Stimulated activated CD4-positive, alpha-beta T cell treated with anti-CD3 and anti-CD28 coated beads, Interleukin-1b, Interleukin-23, amount 100 ng/mL, for 48 hours (primary cell): ENCODE results near the gene OR3A3.
"Not testable (repeated sequence)": the region's sequence is repeated elsewhere in the genome, so short reads cannot be mapped to it uniquely, and the experiment has no call there.

Source experiments
- DNase-seq: peaks from one replicate; pipeline ENCODE4 v3.0.0-alpha.2; 2020

OR3A3 gene

DNA sequence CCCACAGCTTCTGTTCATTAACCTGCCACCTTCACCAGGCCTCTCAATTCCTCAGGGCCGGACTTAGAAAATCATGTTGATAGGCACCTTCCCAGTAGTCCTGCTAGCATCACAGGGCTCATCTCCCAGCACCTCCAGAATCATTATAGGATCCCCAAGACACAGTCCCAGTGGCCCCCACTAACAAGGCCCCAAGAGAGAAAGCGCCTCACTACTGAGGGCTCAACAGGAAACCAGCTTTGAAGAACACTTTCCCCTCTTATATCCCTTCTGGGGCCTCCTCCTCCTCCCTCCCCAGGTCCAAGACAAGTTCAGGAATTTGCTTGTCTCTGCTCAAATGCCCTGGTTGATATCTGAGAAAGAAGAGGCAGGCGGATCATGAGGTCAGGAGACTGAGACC, at the start of gene OR3A3:
TSS of gene OR3A3 (plus strand) at position 301 of the 400 bp plus-strand sequence.
- no peak for DNase-seq

DNA sequence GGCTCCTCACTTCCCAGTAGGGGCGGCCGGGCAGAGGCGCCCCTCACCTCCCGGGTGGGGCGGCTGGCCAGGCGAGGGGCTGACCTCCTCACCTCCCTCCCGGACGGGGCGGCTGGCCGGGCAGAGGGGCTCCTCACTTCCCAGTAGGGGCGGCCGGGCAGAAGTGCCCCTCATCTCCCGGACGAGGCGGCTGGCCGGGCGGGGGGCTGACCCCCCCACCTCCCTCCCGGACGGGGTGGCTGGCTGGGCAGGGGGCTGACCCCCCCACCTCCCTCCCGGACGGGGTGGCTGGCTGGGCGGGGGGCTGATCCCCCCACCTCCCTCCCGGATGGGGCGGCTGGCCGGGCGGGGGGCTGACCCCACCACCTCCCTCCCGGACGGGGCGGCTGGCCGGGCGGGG, 40.0 kb upstream of the OR3A3 start:
- DNase-seq, result not testable (repeated sequence)

DNA sequence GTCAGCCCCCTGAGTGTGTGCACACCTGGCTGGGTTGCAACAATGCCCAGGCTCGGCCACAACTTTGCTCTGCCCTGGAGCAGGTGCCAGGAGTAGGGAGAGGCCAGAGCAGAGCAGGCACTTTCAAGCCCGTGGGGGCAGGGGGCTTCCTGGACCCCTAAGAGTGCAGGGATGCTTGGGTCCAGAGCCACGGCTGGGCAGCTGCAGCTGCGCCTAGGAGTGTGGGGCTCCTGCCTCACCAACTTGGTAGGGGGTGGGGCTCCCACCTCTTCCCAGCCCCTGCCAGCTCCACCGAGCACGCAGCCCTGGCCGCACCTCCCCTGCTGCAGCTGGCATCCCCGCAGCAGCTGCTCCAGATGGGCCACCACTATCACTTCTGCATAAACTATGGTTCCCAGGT, 32.8 kb upstream of the OR3A3 start:
- DNase-seq, result no peak

DNA sequence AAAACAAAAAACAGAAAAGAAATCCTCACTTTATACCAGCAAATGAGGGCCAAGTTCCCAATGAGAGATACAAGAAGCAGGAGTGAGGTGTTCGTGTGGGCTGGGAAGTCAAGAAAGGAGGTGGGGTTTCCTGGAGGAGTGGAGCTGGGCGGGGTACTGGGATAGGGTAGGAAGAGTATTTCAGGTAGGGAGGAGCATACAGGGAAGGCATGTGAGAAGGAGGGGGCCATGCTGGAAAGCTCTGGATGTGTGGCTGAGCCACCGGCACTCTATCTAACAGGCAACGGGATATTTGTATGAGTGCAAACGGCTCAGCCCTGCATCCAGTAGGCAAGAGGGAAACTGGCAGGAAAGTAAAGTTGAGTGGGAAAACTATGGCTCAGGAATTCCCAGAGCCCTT, 29.2 kb upstream of the OR3A3 start:
- DNase-seq, result no peak

DNA sequence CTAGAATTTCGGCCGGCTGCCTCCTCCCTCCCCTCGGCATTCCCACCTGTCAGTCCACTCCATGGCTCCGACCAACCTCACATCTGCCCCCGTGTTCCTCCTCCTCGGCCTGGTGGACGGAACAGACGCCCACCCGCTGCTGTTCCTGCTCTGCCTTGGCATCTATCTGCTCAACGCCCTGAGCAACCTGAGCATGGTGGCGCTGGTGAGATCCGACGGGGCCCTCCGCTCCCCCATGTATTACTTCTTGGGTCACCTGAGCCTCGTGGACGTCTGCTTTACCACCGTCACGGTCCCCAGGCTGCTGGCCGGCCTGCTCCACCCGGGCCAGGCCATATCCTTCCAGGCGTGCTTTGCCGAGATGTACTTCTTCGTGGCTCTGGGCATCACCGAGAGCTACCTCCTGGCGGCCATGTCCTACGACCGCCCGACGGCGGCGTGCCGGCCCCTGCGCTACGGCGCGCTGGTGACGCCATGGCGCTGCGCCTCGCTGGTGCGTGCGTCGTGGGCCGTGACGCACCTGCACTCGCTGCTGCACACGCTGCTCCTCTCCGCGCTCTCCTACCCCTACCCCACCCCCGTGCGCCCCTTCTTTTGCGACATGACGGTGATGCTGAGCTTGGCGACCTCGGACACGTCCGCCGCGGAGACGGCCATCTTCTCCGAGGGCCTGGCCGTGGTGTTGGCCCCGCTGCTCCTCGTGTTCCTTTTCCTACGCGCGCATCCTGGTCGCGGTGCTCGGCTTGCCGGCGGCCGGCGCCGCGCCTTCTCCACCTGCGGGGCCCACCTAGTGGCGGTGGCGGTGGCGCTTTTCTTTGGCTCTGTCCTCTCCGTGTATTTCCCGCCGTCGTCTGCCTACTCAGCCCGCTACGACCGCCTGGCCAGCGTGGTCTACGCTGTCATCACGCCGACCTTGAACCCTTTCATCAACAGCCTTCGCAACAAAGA, 25.0 kb upstream of the OR3A3 start, which contains the start of gene OR3A2:
TSS of gene OR3A2 (minus strand) at position 440 of the 948 bp plus-strand sequence.
- DNase-seq, result peak; percentile 32

DNA sequence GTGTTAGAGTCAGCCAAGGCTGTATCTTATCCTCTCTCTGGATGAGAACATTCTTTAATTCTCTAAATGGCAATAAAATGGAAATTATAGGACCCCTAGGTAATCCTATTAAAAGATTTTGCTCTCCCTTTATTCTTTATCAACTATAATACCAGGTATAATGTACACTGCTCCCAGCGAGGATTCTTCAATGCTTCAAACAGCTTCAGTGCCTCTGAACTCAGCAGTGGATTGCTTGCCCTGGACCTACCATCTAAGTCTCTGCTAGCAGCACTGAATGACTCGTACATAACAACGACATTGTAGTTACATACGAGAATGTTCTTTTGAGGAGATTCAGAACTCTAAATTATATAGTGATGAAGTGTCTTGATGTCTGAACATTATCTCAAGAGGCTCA, 21.4 kb upstream of the OR3A3 start:
- DNase-seq, result no peak

DNA sequence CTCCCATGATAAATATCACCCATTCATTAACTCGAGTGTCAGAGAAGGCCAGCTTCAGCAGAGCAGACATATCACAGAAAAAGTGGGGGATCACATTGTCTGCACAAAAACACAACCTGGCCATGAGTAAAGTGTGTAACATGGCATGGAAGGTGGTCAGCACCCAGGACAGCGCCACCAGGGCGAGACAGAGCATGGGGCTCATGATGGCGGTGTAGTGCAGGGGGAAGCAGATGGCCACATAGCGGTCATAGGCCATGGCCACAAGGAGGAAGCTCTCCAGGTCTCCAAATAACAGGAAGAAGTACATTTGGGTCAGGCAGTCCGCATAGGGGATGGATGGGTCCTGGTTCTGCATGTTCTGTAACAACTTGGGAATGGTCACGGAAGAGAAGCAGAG, 13.4 kb upstream of the OR3A3 start:
- not testable (repeated sequence) for DNase-seq

DNA sequence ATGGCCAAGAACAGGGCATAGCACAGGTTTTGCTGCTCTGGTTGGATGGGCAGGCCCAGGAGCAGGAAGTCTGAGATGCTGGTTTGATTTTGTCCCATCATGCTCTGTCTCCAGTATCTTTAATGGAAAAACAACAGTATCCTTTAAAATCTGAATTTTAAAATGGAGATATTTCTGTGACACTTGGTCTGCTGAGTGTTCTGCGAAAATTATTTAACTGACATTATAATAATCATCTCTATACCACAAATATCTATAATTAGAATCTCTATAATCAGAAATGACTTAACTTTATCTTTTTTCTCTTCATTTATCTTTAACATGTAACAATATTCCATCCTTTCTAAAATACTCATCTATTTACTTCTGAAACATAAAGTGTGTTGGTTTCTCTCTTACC, 12.9 kb upstream of the OR3A3 start, which contains the start of gene OR1E1:
TSS of gene OR1E1 (minus strand) at position 101 of the 400 bp plus-strand sequence. CDS start at position 101, 0 bp downstream.
- DNase-seq, result no peak

DNA sequence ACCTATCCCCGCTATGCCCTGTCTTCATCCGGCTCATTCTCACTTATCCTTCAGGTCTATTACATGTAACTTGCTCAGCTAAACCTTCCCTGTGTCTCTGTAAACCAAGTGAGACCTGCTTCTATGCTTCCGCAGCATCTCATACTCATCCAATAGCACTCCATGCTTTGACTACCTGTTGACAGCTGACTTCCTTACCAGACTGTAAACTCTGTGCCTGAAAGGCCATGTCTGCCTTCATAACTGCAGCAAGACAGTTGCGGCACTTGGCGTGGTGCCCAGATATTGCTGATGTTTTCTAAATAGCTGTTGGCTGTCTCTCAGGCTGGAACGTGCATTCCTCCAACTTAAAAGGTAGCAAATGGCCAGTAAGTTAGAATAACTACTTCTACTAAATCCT, 11.1 kb upstream of the OR3A3 start:
- DNase-seq, result no peak

DNA sequence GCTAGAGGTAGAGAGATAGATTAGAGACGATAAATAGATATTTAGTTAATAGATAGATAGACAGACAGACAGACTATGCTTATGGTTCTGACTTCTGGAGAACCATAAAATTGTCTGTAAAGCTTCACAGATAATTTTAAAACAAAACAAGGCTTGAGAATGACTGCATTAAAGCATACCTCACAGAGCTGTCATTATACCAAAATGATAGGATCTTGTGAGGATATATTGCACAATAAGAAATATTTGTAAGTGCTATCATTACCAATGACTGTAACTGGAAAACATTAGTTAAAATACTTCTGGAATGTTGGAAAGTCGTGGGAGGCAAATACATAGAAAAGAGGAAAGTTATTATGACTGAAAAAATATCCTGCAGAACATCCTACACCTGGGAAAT, 9.4 kb upstream of the OR3A3 start:
- DNase-seq, result no peak

DNA sequence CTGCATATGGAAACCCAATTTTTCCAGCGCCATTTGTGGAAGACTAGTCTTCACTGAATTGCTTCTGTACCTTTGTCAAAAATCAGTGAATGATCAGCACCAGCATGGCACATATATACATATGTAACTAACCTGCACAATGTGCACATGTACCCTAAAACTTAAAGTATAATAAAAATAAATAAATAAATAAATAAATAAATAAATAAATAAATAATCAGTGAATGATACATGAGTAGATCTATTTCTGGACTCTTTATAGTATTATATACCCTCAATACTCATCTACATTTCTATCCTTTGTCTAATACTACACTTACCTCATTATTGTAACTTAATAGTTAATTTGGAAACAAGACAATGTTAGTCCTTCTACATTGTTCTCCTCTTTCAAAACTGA, 7.3 kb upstream of the OR3A3 start:
- DNase-seq, result not testable (repeated sequence)

DNA sequence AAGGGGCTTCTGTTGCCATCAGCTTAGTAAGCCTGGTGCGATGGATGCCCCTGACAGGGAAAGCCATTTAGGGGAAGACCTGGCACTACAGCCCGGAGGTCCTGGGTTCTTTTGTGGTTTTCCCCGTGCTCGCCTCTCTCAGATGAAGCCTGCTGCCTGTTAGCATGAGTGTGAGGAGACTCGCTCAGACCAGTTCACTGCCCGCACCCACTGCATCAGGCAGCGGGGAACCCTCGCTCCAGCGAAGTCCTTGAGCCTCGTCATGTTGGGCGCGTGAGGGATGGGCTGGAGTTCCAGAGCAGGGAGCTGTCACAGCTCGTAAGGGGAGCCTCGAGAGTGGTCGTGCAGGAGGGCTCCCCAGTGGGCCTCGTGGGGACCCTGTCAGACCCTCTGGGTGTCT, 1.0 kb downstream of the OR3A3 start:
- not testable (repeated sequence) for DNase-seq

DNA sequence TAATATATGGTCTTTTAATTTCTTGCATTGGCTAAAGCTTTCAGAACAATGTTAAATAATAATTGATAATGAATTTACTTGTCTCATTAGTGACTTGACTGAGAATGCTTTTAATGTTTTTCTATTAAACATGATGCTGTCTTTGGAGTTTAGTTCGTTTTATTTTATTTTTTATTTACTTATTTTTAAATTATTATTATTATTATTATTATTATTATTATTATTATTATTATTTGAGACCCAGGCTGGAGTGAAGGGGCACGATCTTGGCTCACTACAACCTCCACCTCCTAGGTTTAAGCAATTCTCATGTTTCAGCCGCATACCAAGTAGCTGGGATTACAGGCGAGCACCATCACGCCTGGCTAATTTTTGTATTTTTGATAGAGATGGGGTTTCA, 4.4 kb downstream of the OR3A3 start:
- DNase-seq, result no peak

DNA sequence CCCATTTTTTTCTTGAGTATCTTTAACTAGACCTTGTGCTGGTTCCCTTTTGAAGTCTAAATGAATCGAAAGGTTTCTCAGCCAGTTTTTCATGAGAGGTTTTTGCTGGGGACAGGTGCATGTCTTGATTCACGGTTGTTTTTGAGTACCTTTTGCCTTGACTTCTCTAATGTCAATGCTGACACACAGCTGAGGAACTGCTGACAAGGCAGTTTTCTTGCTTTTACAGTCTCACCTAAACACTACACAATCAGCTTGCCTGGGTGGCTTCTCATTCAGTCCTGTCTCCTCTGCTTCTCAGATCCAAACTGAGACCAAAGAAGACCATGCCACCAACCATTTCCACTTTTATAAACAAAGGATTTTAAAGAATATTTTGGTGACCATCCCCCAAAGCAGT, 7.1 kb downstream of the OR3A3 start:
- DNase-seq, result no peak

DNA sequence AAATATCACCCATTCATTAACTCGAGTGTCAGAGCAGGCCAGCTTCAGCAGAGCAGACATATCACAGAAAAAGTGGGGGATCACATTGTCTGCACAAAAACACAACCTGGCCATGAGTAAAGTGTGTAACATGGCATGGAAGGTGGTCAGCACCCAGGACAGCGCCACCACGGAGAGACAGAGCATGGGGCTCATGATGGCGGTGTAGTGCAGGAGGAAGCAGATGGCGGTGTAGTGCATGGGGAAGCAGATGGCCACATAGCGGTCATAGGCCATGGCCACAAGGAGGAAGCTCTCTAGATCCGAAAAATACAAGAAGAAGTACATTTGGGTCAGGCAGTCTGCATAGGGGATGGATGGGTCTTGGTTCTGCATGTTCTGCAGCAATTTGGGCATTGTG, 22.0 kb downstream of the OR3A3 start:
- peak; percentile 11 for DNase-seq

DNA sequence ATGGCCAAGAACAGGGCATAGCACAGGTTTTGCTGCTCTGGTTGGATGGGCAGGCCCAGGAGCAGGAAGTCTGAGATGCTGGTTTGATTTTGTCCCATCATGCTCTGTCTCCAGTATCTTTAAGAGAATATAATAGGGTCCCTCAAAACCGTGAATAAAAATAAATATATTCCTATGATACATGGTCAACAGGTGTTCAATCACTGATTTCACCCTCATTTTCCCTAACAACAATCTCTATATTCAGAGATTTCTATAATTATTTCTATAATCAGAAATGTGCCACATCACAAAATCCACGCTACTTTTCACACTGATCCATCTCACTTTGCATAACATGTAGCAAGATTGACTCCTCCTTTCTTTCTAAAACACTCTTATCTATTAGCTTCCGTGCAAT, 22.6 kb downstream of the OR3A3 start, which contains the start of gene OR1E2:
TSS of gene OR1E2 (minus strand) at position 101 of the 400 bp plus-strand sequence. CDS start at position 101, 0 bp downstream.
- no peak for DNase-seq

DNA sequence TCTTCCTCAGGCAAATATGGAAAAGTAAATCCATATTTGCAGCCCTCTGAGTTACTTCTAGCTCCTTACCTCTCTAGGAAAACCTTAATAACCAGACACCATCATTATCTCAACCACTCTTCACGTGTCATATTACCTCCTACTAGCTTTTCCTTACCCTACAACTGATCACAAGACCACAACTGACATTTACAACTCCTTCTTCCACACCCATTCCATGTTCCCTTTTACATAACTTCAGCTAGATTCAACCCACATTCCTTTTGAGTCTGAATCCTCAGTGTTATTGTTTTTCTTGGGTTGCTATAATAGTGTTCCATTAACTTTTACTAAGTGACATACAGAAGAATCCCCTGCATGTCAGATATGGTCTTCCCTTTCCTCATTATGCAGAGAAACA, 27.2 kb downstream of the OR3A3 start:
- no peak for DNase-seq

DNA sequence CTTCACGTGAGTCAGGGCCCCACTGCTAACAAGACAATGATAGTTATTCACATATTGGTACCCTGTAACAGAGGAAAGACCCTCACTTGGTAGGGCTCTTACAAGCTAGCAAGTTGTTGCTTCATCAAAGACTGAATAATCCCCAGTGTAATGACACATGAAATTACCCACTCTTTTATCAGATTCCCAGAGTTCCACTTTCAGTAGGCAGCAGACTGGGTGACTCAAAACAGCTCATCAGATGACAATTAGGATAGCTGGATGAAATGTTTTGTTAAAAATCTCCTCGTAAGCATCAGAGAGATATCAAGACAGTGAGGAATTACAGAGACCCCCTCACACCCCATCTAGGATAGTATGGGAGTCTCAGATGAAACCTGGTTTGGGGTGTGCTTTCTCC, 29.3 kb downstream of the OR3A3 start:
- no peak for DNase-seq

DNA sequence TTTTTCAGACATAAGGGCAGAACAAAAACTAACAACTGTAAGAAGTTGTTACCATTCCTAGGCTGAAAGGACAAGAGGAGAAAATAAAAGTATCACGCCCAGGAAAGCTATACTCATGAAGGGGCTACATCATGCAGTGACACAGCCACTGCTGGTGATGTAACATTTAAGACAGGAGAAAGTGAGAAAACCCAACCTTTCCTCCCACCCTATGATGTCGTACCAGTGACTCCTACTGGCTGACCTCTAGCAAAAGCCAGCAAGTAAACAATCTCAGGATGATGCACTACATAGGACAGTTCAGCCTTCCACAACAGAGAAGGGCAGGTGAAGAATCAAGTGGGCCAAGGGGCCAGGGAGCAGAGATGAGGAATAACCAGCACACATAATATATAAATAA, 36.5 kb downstream of the OR3A3 start:
- no peak for DNase-seq

DNA sequence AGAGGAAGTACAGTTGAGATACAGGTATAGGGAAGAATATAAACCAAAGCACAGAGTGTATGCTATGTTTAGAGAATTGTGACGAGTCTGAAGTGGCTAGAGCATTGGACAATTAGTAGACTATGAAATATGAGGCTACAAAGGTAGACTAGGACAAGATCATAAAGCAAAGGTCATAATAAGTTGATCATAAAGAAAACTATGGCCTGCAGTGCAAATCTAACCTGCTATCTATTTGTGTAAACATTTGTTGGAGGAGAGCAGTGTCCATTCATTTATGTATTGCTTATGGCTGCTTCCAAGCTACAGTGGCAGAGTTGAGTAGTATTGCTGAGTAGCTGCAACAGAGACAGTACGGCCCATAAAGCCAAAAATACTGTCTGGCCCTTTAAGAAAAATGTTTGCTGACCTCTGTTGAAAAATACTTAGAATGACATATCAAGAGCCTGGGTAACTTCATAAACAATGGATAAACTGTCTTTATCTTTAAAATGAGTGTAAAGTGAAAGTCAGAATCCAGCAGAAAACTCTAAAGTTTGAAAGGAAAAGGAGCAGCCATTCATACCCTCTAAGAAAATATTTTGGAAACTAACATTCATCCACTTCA, 37.0 kb downstream of the OR3A3 start:
- DNase-seq, result no peak

DNA sequence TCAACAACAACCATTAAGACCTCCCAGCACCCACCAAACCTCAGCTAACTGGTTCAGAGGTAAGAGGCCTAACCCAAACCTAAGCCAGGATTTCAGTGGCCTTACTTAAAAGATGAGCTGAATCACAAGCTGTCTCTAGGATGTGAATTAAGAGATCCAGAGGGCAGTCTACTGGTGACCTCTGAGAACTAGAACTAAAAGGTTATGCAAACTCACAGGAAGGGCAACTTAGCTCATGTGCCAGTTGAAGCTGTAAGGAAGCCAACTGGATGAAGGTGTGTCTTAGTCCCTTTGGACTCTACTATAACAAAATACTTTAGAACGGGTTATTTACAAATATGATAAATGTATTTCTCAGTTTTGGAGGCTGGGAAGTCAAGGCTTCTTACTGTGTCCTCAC, 55.2 kb downstream of the OR3A3 start:
- DNase-seq, result not testable (repeated sequence)

DNA sequence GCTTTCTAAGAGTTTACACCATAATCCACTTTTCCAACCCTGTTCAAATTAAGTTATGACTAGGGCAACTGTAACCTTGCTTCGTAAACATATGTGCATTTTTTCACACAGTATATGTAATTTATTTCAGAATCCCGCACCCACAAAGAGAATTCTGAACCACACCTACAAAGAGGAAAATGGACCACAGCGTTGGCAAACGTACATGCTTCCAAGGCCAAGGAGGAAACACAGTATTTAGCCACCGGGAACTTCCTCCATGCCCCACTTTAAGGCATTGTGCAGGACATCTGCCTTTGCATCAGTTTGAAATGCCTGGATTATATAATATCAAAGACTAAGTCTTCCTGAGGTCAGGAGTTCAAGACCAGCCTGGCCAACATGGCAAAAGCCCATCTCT, 58.4 kb downstream of the OR3A3 start:
- no peak for DNase-seq

DNA sequence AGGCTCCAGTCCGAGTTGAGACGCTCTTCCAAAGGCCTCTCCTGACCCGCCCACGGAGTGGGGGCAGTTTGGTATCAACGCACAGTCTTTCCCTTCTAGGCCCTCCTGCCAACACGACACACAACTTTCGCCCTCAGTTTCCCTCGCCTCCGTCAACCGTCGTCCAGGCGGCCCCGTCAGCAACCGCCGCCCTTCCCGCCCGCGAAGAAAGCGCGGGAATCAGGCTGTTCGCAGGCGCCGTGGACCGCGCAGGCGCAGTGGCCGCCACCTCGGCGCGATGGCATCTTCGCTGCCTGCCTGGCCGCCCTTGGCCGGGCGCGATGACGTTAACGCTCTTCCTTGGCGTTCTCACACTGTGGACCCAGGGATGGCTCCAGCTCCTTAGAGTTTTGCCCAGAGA, 60.4 kb downstream of the OR3A3 start, which contains the start of gene SPATA22:
TSS of gene SPATA22 (minus strand) at position 221 of the 400 bp plus-strand sequence. CDS start 2,494 bp downstream, outside the sequence.
- DNase-seq, result no peak

DNA sequence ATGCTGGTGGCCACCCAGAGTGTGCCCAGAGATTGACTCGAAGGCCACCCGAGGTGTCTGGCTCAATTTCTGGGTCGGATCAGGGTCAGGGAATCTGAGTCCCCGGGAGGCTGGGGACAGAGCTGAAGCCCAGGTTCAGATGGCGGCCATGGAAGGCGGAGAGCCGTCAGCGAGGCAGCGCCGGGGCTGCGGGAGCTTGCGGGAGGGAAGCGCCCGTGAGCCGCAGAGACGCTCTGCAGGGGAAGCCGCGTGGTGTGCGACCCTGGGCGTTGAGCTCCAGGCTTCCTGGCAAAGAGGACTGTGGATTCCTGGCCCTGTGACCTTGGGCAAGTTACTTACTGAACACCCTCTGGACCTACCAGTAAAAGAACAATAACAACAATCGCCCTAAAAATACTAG, 61.0 kb downstream of the OR3A3 start:
- DNase-seq, result no peak
